HEK293 (cell line): ENCODE results near the gene OR51L1.

Experiments
- CTCF ChIA-PET: fragments of 350-600 bp; formaldehyde crosslinking; extraction: SDS; loops from one replicate; lab custom pipeline; 2021; ENCODE audit warnings: antibody characterized with exemption; lab: Yijun Ruan, JAX
- POLR2A ChIA-PET: fragments of 300-600 bp; formaldehyde crosslinking; extraction: SDS; loops from one replicate; lab custom pipeline; 2020; ENCODE audit warnings: antibody characterized with exemption, inconsistent platforms; lab: Yijun Ruan, JAX
- H3K27ac ChIP-seq: fragments of 200-500 bp; sonication (Bioruptor generic); 2 replicates; pipeline ENCODE4 v1.5.1; 2014; ENCODE audit warnings: low read depth, low read length, control low read depth, inconsistent platforms; ENCODE audit errors: extremely low read depth
- H3K36me3 ChIP-seq, 2 experiments: fragments of 200-500 bp in 1 of 2; sonication (Bioruptor generic) in 1 of 2; 1 replicate in 1 of 2; 2 replicates in 1 of 2; pipeline ENCODE4 v1.5.1; 2014 to 2017; ENCODE audit warnings: inconsistent platforms in 2 of 2, low read length in 2 of 2; ENCODE audit not compliant: control insufficient read depth in 2 of 2, insufficient read depth in 1 of 2
- H3K4me1 ChIP-seq: fragments of 200-500 bp; sonication (Bioruptor generic); 2 replicates; pipeline ENCODE4 v1.5.1; 2014; ENCODE audit warnings: mild to moderate bottlenecking, low read length, inconsistent platforms; ENCODE audit not compliant: control insufficient read depth, insufficient read depth
- H3K4me3 ChIP-seq: 2 replicates; pipeline ENCODE4 v1.5.1; 2011; ENCODE audit warnings: low read depth, mild to moderate bottlenecking, control low read depth, low read length, moderate library complexity
- H3K9me3 ChIP-seq: fragments of 200-500 bp; sonication (Bioruptor generic); 2 replicates; pipeline ENCODE4 v1.5.1; 2014; ENCODE audit warnings: low read depth, low read length, inconsistent platforms; ENCODE audit not compliant: control insufficient read depth, insufficient read depth
- KLF7 ChIP-seq: fragments of 450-650 bp; formaldehyde crosslinking; IDR thresholded peaks from 2 replicates; pipeline ENCODE4 v1.5.1; 2016; ENCODE audit warnings: missing biosample characterization, missing genetic modification characterization, borderline replicate concordance
- ZFP69B ChIP-seq: fragments of 450-650 bp; formaldehyde crosslinking; IDR thresholded peaks from 2 replicates; pipeline ENCODE4 v1.5.1; 2016; ENCODE audit warnings: missing biosample characterization, missing genetic modification characterization
- ZNF112 ChIP-seq: fragments of 450-650 bp; formaldehyde crosslinking; IDR thresholded peaks from 2 replicates; pipeline ENCODE4 v1.5.0; 2017; ENCODE audit warnings: missing biosample characterization, missing genetic modification characterization
- ZNF146 ChIP-seq: fragments of 450-650 bp; formaldehyde crosslinking; IDR thresholded peaks from 2 replicates; pipeline ENCODE4 v1.5.1; 2016; ENCODE audit warnings: missing biosample characterization, missing genetic modification characterization
- ZNF266 ChIP-seq: fragments of 450-650 bp; formaldehyde crosslinking; IDR thresholded peaks from 2 replicates; pipeline ENCODE4 v1.5.1; 2016; ENCODE audit warnings: missing biosample characterization, missing genetic modification characterization, low read depth
- ZNF341 ChIP-seq: fragments of 450-650 bp; formaldehyde crosslinking; IDR thresholded peaks from 2 replicates; pipeline ENCODE4; 2016; ENCODE audit warnings: low read depth, missing biosample characterization, missing genetic modification characterization
- ZNF354C ChIP-seq: fragments of 450-650 bp; formaldehyde crosslinking; IDR thresholded peaks from 2 replicates; pipeline ENCODE4 v1.5.1; 2016; ENCODE audit warnings: missing biosample characterization, missing genetic modification characterization, low read depth, borderline replicate concordance
- ZNF530 ChIP-seq: fragments of 450-650 bp; formaldehyde crosslinking; IDR thresholded peaks from 2 replicates; pipeline ENCODE4 v1.5.1; 2016; ENCODE audit warnings: low read depth, missing biosample characterization, missing genetic modification characterization
- ZNF544 ChIP-seq: fragments of 450-650 bp; formaldehyde crosslinking; IDR thresholded peaks from 2 replicates; pipeline ENCODE4 v1.5.0; 2017; ENCODE audit warnings: missing biosample characterization, missing genetic modification characterization
- ZNF548 ChIP-seq: fragments of 450-650 bp; formaldehyde crosslinking; IDR thresholded peaks from 2 replicates; pipeline ENCODE4 v1.5.1; 2016; ENCODE audit warnings: missing biosample characterization, missing genetic modification characterization
- ZNF677 ChIP-seq: fragments of 450-650 bp; IDR thresholded peaks from 2 replicates; pipeline ENCODE4 v1.5.0; 2018; ENCODE audit warnings: missing biosample characterization, mild to moderate bottlenecking, missing genetic modification characterization, moderate library complexity
- ZNF701 ChIP-seq: fragments of 450-650 bp; formaldehyde crosslinking; IDR thresholded peaks from 2 replicates; pipeline ENCODE4 v1.5.1; 2016; ENCODE audit warnings: missing biosample characterization, missing genetic modification characterization
- ZNF76 ChIP-seq: fragments of 450-650 bp; formaldehyde crosslinking; IDR thresholded peaks from 2 replicates; pipeline ENCODE4; 2016; ENCODE audit warnings: low read depth, missing biosample characterization, missing genetic modification characterization, borderline replicate concordance
- ZNF768 ChIP-seq: fragments of 450-650 bp; formaldehyde crosslinking; IDR thresholded peaks from 2 replicates; pipeline ENCODE4 v1.5.1; 2018; ENCODE audit warnings: missing biosample characterization, mild to moderate bottlenecking, missing genetic modification characterization
- ZNF792 ChIP-seq: fragments of 450-650 bp; formaldehyde crosslinking; IDR thresholded peaks from 2 replicates; pipeline ENCODE4 v1.5.1; 2016; ENCODE audit warnings: missing biosample characterization, missing genetic modification characterization
- TF ChIP-seq, protein P1 (sequence below): IDR thresholded peaks from 2 replicates; pipeline ENCODE4 v1.6.1; 2011; ENCODE audit warnings: mild to moderate bottlenecking, low read depth, low read length, borderline replicate concordance
- TF ChIP-seq, protein P2 (sequence below): fragments of 450-650 bp; formaldehyde crosslinking; IDR thresholded peaks from 2 replicates; pipeline ENCODE4 v1.5.1; 2016; ENCODE audit warnings: missing biosample characterization, missing genetic modification characterization
- TF ChIP-seq, protein P3 (sequence below): fragments of 450-650 bp; formaldehyde crosslinking; IDR thresholded peaks from 2 replicates; pipeline ENCODE4 v1.5.1; 2016; ENCODE audit warnings: missing biosample characterization, missing genetic modification characterization
- TF ChIP-seq, protein P4 (sequence below): fragments of 450-650 bp; formaldehyde crosslinking; IDR thresholded peaks from 2 replicates; pipeline ENCODE4 v1.5.1; 2016; ENCODE audit warnings: missing biosample characterization, missing genetic modification characterization
- TF ChIP-seq, protein P5 (sequence below): fragments of 450-650 bp; formaldehyde crosslinking; IDR thresholded peaks from 2 replicates; pipeline ENCODE4 v1.5.1; 2016; ENCODE audit warnings: missing biosample characterization, missing genetic modification characterization
- TF ChIP-seq, protein P6 (sequence below): fragments of 450-650 bp; formaldehyde crosslinking; IDR thresholded peaks from 2 replicates; pipeline ENCODE4 v1.5.1; 2016; ENCODE audit warnings: missing biosample characterization, missing genetic modification characterization

Gene OR51L1

DNA sequence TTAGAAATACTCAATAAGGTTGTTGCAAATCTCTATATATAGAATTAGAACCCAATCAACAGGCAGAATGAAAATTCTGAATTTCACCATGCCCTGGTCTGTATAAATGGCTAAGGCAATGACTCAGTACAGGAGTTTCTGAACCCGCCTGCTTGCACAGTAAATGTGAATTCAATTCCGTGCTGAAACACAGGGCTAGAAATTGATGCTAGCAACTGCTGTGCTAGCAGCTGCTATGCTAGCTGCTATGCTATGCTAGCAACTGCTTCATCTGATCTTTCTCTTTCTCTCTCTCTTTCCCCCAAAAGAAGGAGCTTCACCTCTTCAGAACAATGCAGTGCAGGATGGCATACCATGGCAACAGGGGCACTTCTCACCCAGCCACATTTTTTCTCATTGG, 42.0 kb downstream of the OR51L1 start:
- POLR2A ChIA-PET = no interaction called here
- Histone ChIP-seq H3K4me3 (no peak overlapping the region), H3K9me3 (no peaks in the 10 kb centered on the region), H3K27ac (no peak overlapping the region), H3K36me3 (no peaks in the 10 kb centered on the region), H3K4me1 (no peaks in the 10 kb centered on the region)
- TF ChIP-seq ZNF266 (tag by site-specific recombination) (no peak), ZNF146 (tag by site-specific recombination) (no peak), KLF7 (no peak), ZNF354C (no peak), ZNF530 (tag by site-specific recombination) (no peak), ZNF548 (tag by site-specific recombination) (no peak), ZNF544 (tag by site-specific recombination) (no peak), ZNF701 (tag by site-specific recombination) (no peak), ZNF677 (tag by site-specific recombination) (no peak)
- TF ChIP-seq, protein P1, sequence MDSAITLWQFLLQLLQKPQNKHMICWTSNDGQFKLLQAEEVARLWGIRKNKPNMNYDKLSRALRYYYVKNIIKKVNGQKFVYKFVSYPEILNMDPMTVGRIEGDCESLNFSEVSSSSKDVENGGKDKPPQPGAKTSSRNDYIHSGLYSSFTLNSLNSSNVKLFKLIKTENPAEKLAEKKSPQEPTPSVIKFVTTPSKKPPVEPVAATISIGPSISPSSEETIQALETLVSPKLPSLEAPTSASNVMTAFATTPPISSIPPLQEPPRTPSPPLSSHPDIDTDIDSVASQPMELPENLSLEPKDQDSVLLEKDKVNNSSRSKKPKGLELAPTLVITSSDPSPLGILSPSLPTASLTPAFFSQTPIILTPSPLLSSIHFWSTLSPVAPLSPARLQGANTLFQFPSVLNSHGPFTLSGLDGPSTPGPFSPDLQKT = no peak
- TF ChIP-seq, protein P2, sequence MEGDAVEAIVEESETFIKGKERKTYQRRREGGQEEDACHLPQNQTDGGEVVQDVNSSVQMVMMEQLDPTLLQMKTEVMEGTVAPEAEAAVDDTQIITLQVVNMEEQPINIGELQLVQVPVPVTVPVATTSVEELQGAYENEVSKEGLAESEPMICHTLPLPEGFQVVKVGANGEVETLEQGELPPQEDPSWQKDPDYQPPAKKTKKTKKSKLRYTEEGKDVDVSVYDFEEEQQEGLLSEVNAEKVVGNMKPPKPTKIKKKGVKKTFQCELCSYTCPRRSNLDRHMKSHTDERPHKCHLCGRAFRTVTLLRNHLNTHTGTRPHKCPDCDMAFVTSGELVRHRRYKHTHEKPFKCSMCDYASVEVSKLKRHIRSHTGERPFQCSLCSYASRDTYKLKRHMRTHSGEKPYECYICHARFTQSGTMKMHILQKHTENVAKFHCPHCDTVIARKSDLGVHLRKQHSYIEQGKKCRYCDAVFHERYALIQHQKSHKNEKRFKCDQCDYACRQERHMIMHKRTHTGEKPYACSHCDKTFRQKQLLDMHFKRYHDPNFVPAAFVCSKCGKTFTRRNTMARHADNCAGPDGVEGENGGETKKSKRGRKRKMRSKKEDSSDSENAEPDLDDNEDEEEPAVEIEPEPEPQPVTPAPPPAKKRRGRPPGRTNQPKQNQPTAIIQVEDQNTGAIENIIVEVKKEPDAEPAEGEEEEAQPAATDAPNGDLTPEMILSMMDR (tag by site-specific recombination) = no peak
- TF ChIP-seq, protein P3, sequence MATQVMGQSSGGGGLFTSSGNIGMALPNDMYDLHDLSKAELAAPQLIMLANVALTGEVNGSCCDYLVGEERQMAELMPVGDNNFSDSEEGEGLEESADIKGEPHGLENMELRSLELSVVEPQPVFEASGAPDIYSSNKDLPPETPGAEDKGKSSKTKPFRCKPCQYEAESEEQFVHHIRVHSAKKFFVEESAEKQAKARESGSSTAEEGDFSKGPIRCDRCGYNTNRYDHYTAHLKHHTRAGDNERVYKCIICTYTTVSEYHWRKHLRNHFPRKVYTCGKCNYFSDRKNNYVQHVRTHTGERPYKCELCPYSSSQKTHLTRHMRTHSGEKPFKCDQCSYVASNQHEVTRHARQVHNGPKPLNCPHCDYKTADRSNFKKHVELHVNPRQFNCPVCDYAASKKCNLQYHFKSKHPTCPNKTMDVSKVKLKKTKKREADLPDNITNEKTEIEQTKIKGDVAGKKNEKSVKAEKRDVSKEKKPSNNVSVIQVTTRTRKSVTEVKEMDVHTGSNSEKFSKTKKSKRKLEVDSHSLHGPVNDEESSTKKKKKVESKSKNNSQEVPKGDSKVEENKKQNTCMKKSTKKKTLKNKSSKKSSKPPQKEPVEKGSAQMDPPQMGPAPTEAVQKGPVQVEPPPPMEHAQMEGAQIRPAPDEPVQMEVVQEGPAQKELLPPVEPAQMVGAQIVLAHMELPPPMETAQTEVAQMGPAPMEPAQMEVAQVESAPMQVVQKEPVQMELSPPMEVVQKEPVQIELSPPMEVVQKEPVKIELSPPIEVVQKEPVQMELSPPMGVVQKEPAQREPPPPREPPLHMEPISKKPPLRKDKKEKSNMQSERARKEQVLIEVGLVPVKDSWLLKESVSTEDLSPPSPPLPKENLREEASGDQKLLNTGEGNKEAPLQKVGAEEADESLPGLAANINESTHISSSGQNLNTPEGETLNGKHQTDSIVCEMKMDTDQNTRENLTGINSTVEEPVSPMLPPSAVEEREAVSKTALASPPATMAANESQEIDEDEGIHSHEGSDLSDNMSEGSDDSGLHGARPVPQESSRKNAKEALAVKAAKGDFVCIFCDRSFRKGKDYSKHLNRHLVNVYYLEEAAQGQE = no peak
- TF ChIP-seq, protein P4, sequence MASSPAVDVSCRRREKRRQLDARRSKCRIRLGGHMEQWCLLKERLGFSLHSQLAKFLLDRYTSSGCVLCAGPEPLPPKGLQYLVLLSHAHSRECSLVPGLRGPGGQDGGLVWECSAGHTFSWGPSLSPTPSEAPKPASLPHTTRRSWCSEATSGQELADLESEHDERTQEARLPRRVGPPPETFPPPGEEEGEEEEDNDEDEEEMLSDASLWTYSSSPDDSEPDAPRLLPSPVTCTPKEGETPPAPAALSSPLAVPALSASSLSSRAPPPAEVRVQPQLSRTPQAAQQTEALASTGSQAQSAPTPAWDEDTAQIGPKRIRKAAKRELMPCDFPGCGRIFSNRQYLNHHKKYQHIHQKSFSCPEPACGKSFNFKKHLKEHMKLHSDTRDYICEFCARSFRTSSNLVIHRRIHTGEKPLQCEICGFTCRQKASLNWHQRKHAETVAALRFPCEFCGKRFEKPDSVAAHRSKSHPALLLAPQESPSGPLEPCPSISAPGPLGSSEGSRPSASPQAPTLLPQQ = no peak
- CTCF ChIA-PET = no interaction called here

DNA sequence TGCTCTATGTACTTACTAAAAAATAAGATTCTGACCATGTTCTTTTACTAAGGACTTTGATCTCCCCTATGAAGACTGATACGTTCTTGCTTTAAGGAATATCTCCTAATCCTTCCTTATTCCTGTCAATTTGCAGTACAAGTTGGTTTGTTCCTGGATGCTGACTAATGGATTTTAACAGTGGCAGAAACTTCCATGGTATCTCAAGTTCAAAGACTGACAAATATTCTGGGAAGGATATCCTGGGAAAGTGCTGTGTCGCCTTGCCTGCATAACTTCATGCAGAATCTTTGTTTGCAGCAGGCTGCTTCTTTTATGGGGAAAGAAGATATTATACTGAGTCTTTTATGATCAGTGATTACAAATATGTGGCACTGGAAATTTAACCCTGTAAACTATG, 43.3 kb downstream of the OR51L1 start:
- no peaks in the 10 kb centered on the region for H3K36me3 ChIP-seq
- no peak overlapping the region for H3K27ac ChIP-seq
- CTCF ChIA-PET = interaction anchor here (0.7 kb wide), 1 partner anchor 14 kb away, joined by 8 read pairs; no protein-coding TSS in a partner anchor
- TF ChIP-seq ZFP69B (tag by site-specific recombination) = no peak
- TF ChIP-seq ZNF112 = no peak
- no peak for TF ChIP-seq ZNF768 (tag by site-specific recombination)
- no peak for TF ChIP-seq ZNF76
- no peak for TF ChIP-seq ZNF341 (tag by site-specific recombination)
- TF ChIP-seq, protein P5, sequence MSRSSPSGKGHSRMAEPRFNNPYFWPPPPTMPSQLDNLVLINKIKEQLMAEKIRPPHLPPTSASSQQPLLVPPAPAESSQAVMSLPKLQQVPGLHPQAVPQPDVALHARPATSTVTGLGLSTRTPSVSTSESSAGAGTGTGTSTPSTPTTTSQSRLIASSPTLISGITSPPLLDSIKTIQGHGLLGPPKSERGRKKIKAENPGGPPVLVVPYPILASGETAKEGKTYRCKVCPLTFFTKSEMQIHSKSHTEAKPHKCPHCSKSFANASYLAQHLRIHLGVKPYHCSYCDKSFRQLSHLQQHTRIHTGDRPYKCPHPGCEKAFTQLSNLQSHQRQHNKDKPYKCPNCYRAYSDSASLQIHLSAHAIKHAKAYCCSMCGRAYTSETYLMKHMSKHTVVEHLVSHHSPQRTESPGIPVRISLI (tag by site-specific recombination) = no peak
- TF ChIP-seq, protein P6, sequence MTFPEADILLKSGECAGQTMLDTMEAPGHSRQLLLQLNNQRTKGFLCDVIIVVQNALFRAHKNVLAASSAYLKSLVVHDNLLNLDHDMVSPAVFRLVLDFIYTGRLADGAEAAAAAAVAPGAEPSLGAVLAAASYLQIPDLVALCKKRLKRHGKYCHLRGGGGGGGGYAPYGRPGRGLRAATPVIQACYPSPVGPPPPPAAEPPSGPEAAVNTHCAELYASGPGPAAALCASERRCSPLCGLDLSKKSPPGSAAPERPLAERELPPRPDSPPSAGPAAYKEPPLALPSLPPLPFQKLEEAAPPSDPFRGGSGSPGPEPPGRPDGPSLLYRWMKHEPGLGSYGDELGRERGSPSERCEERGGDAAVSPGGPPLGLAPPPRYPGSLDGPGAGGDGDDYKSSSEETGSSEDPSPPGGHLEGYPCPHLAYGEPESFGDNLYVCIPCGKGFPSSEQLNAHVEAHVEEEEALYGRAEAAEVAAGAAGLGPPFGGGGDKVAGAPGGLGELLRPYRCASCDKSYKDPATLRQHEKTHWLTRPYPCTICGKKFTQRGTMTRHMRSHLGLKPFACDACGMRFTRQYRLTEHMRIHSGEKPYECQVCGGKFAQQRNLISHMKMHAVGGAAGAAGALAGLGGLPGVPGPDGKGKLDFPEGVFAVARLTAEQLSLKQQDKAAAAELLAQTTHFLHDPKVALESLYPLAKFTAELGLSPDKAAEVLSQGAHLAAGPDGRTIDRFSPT = no peak
- TF ChIP-seq ZNF792 (tag by site-specific recombination) = no peak
- no peaks in the 10 kb centered on the region for H3K4me1 ChIP-seq
- H3K4me3 ChIP-seq = no peak overlapping the region
- no peaks in the 10 kb centered on the region for H3K9me3 ChIP-seq
- POLR2A ChIA-PET = no interaction called here
